Measurements from ENCODE around the gene AFP.
"Not testable (repeated sequence)": the region's sequence is repeated elsewhere in the genome, so short reads cannot be mapped to it uniquely, and the experiment has no call there.

AFP gene

DNA sequence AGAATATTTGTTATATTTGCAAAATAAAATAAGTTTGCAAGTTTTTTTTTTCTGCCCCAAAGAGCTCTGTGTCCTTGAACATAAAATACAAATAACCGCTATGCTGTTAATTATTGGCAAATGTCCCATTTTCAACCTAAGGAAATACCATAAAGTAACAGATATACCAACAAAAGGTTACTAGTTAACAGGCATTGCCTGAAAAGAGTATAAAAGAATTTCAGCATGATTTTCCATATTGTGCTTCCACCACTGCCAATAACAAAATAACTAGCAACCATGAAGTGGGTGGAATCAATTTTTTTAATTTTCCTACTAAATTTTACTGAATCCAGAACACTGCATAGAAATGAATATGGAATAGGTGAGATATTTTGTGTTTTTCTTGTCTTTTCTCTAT, at the start of gene AFP:
Gene AFP (plus strand): TSS at position 238 of the 400 bp plus-strand sequence. CDS start 42 bp downstream, at position 280.
- H3K36me3 ChIP-seq (ENCODE audit: control insufficient read depth, insufficient read depth, low read length) = no peaks in the 10 kb centered on the region
- no peak within 1 kb of the TSS for H3K4me3 ChIP-seq (ENCODE audit: low read depth, low read length)
- H3K9ac ChIP-seq (ENCODE audit: low read depth, low read length) = no peak within 1 kb of the TSS
- no peaks in the 10 kb centered on the region for H3K4me1 ChIP-seq (ENCODE audit: control insufficient read depth, insufficient read depth, low read length)
- H3K27me3 ChIP-seq (ENCODE audit: control insufficient read depth, insufficient read depth, low read length) = no peaks in the 10 kb centered on the region
- H3K9me3 ChIP-seq (ENCODE audit: control insufficient read depth, insufficient read depth, low read length) = no peaks in the 10 kb centered on the region

- no peaks in the 10 kb centered on the region for H3K27me3 ChIP-seq (ENCODE audit: control insufficient read depth, insufficient read depth, low read length)
- H3K4me3 ChIP-seq (ENCODE audit: low read depth, low read length) = no peak overlapping the region
- H3K4me1 ChIP-seq (ENCODE audit: control insufficient read depth, insufficient read depth, low read length) = no peaks in the 10 kb centered on the region
- H3K36me3 ChIP-seq (ENCODE audit: control insufficient read depth, insufficient read depth, low read length) = no peaks in the 10 kb centered on the region
- H3K9ac ChIP-seq (ENCODE audit: low read depth, low read length) = no peak overlapping the region
- H3K9me3 ChIP-seq (ENCODE audit: control insufficient read depth, insufficient read depth, low read length) = no peaks in the 10 kb centered on the region
Measured at GRCh38 chr4:73387552-73387951, 48.5 kb upstream of the AFP start.

GRCh38 chr4:73388887-73389286, 47.1 kb upstream of the AFP start:
- Histone ChIP-seq H3K27me3 (ENCODE audit: control insufficient read depth, insufficient read depth, low read length) (no peaks in the 10 kb centered on the region), H3K9me3 (ENCODE audit: control insufficient read depth, insufficient read depth, low read length) (no peaks in the 10 kb centered on the region), H3K4me3 (ENCODE audit: low read depth, low read length) (no peak overlapping the region), H3K9ac (ENCODE audit: low read depth, low read length) (no peak overlapping the region), H3K36me3 (ENCODE audit: control insufficient read depth, insufficient read depth, low read length) (no peaks in the 10 kb centered on the region), H3K4me1 (ENCODE audit: control insufficient read depth, insufficient read depth, low read length) (no peaks in the 10 kb centered on the region)

DNA sequence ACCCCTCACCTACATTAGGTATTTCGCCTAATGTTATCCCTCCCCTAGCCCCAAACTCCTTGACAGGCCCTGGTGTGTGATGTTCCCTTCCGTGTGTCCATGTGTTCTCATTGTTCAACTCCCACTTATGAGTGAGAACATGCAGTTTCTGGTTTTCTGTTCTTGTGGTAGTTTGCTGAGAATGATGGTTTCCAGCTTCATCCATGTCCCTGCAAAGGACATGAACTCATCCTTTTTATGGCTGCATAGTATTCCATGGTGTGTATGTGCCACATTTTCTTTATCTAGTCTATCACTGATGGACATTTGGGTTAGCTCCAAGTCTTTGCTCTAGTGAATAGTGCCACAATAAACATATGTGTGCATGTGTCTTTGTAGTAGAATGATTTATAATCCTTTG, 46.4 kb upstream of the AFP start:
- not testable (repeated sequence) for H3K9ac ChIP-seq (ENCODE audit: low read depth, low read length); H3K4me3 ChIP-seq (ENCODE audit: low read depth, low read length)

GRCh38 chr4:73391774-73392173, 44.2 kb upstream of the AFP start:
- H3K27me3 ChIP-seq (ENCODE audit: control insufficient read depth, insufficient read depth, low read length) = no peaks in the 10 kb centered on the region
- no peaks in the 10 kb centered on the region for H3K9me3 ChIP-seq (ENCODE audit: control insufficient read depth, insufficient read depth, low read length)
- no peak overlapping the region for H3K9ac ChIP-seq (ENCODE audit: low read depth, low read length)
- no peaks in the 10 kb centered on the region for H3K36me3 ChIP-seq (ENCODE audit: control insufficient read depth, insufficient read depth, low read length)
- no peaks in the 10 kb centered on the region for H3K4me1 ChIP-seq (ENCODE audit: control insufficient read depth, insufficient read depth, low read length)
- no peak overlapping the region for H3K4me3 ChIP-seq (ENCODE audit: low read depth, low read length)

More for the DNA sequence above, 46.4 kb upstream of the AFP start:
- not testable (repeated sequence) for H3K27me3 ChIP-seq (ENCODE audit: control insufficient read depth, insufficient read depth, low read length); H3K4me1 ChIP-seq (ENCODE audit: control insufficient read depth, insufficient read depth, low read length); H3K36me3 ChIP-seq (ENCODE audit: control insufficient read depth, insufficient read depth, low read length); H3K9me3 ChIP-seq (ENCODE audit: control insufficient read depth, insufficient read depth, low read length)

- Histone ChIP-seq H3K27me3 (ENCODE audit: control insufficient read depth, insufficient read depth, low read length) (no peaks in the 10 kb centered on the region), H3K9ac (ENCODE audit: low read depth, low read length) (no peak overlapping the region), H3K9me3 (ENCODE audit: control insufficient read depth, insufficient read depth, low read length) (no peaks in the 10 kb centered on the region), H3K4me3 (ENCODE audit: low read depth, low read length) (no peak overlapping the region), H3K36me3 (ENCODE audit: control insufficient read depth, insufficient read depth, low read length) (no peaks in the 10 kb centered on the region), H3K4me1 (ENCODE audit: control insufficient read depth, insufficient read depth, low read length) (no peaks in the 10 kb centered on the region)
Measured at GRCh38 chr4:73392936-73393335, 43.1 kb upstream of the AFP start.

DNA sequence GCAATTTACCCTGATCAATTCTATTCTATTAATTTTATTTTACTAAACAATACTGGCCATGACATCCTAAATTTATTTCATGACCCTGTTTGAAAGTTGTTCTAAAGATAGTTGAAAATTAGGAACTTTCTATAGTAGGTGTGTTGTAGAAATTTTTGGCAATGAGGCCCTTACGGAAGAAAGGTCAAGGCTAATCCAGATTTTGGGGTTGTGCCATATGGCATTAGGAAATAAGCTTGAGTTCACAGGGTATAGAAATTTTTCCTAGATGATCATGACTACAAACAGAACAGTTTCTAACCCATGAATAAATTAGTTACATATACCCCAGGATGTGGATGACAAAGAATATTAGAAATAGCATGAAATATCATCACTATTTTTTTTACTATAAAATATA, 39.7 kb upstream of the AFP start:
- Histone ChIP-seq H3K36me3 (ENCODE audit: control insufficient read depth, insufficient read depth, low read length) (no peaks in the 10 kb centered on the region), H3K4me1 (ENCODE audit: control insufficient read depth, insufficient read depth, low read length) (no peaks in the 10 kb centered on the region)

DNA sequence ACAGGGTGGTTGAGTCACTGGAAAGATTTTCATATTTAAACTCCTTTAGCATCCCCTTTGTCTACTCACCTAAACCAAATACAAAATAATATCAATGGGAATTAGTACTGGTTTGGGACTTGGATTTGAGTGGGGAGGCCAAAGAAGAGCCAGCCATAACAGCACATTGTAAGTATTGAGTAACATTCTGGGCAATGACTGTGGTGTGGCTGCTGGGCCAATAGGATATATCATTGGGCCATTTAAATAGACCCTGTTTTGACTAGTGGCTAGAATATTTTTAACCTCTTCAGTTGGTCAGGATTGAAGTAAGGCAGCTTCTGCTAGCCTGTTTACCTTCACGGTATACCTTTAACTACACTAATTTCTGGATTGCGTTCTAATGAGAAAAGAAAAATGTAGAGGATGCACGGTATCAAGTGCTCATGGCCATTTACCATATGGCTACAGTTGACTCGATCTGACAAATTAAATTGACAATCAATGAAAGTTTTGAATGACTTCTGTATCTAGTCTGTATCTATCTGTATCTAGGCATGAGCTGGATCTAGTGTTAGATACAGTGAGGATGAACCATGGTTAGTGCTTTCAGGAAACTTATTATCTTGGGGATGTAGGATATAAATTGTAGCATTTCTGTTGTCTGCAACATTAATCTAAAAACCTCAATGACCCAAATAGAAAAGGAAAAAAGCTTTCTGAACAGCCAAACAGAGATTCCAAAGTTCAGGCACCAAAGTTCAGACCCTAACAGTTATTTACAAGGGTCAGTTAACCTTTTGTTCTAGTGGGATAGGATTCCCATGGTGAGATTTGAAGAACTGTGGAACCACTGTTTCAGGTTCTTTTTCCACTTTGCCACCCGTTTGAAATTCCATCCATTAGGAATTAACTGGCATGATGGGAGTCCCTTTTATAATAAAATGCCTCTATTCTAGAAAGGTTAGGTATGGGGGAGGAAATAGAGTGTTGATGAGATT, 38.7 kb upstream of the AFP start:
- no peaks in the 10 kb centered on the region for H3K36me3 ChIP-seq (ENCODE audit: control insufficient read depth, insufficient read depth, low read length)
- H3K27me3 ChIP-seq (ENCODE audit: control insufficient read depth, insufficient read depth, low read length) = no peaks in the 10 kb centered on the region
- no peaks in the 10 kb centered on the region for H3K4me1 ChIP-seq (ENCODE audit: control insufficient read depth, insufficient read depth, low read length)
- no peak overlapping the region for H3K4me3 ChIP-seq (ENCODE audit: low read depth, low read length)
- no peaks in the 10 kb centered on the region for H3K9me3 ChIP-seq (ENCODE audit: control insufficient read depth, insufficient read depth, low read length)
- no peak overlapping the region for H3K9ac ChIP-seq (ENCODE audit: low read depth, low read length)

More for the DNA sequence above, 39.7 kb upstream of the AFP start:
- Histone ChIP-seq H3K9me3 (ENCODE audit: control insufficient read depth, insufficient read depth, low read length) (no peaks in the 10 kb centered on the region), H3K27me3 (ENCODE audit: control insufficient read depth, insufficient read depth, low read length) (no peaks in the 10 kb centered on the region), H3K4me3 (ENCODE audit: low read depth, low read length) (no peak overlapping the region), H3K9ac (ENCODE audit: low read depth, low read length) (no peak overlapping the region)

- Histone ChIP-seq H3K9ac (ENCODE audit: low read depth, low read length) (no peak overlapping the region), H3K9me3 (ENCODE audit: control insufficient read depth, insufficient read depth, low read length) (no peaks in the 10 kb centered on the region), H3K4me3 (ENCODE audit: low read depth, low read length) (no peak overlapping the region), H3K4me1 (ENCODE audit: control insufficient read depth, insufficient read depth, low read length) (no peaks in the 10 kb centered on the region), H3K36me3 (ENCODE audit: control insufficient read depth, insufficient read depth, low read length) (no peaks in the 10 kb centered on the region), H3K27me3 (ENCODE audit: control insufficient read depth, insufficient read depth, low read length) (no peaks in the 10 kb centered on the region)
Measured at GRCh38 chr4:73401412-73401811, 34.6 kb upstream of the AFP start.

GRCh38 chr4:73404042-73404441, 32.0 kb upstream of the AFP start, which contains the start of gene ALB:
ALB (plus strand) TSS chr4:73404287; CDS start chr4:73404328, 41 bp downstream.
- H3K36me3 ChIP-seq (ENCODE audit: control insufficient read depth, insufficient read depth, low read length) = no peaks in the 10 kb centered on the region
- no peak within 1 kb of the TSS for H3K9ac ChIP-seq (ENCODE audit: low read depth, low read length)
- H3K4me3 ChIP-seq (ENCODE audit: low read depth, low read length) = no peak within 1 kb of the TSS
- H3K27me3 ChIP-seq (ENCODE audit: control insufficient read depth, insufficient read depth, low read length) = no peaks in the 10 kb centered on the region
- no peaks in the 10 kb centered on the region for H3K4me1 ChIP-seq (ENCODE audit: control insufficient read depth, insufficient read depth, low read length)
- H3K9me3 ChIP-seq (ENCODE audit: control insufficient read depth, insufficient read depth, low read length) = no peaks in the 10 kb centered on the region

DNA sequence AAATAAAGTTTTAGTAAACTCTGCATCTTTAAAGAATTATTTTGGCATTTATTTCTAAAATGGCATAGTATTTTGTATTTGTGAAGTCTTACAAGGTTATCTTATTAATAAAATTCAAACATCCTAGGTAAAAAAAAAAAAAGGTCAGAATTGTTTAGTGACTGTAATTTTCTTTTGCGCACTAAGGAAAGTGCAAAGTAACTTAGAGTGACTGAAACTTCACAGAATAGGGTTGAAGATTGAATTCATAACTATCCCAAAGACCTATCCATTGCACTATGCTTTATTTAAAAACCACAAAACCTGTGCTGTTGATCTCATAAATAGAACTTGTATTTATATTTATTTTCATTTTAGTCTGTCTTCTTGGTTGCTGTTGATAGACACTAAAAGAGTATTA, 31.6 kb upstream of the AFP start:
- Histone ChIP-seq H3K9me3 (ENCODE audit: control insufficient read depth, insufficient read depth, low read length) (no peaks in the 10 kb centered on the region), H3K4me1 (ENCODE audit: control insufficient read depth, insufficient read depth, low read length) (no peaks in the 10 kb centered on the region), H3K27me3 (ENCODE audit: control insufficient read depth, insufficient read depth, low read length) (no peaks in the 10 kb centered on the region), H3K9ac (ENCODE audit: low read depth, low read length) (no peak overlapping the region), H3K36me3 (ENCODE audit: control insufficient read depth, insufficient read depth, low read length) (no peaks in the 10 kb centered on the region), H3K4me3 (ENCODE audit: low read depth, low read length) (no peak overlapping the region)

DNA sequence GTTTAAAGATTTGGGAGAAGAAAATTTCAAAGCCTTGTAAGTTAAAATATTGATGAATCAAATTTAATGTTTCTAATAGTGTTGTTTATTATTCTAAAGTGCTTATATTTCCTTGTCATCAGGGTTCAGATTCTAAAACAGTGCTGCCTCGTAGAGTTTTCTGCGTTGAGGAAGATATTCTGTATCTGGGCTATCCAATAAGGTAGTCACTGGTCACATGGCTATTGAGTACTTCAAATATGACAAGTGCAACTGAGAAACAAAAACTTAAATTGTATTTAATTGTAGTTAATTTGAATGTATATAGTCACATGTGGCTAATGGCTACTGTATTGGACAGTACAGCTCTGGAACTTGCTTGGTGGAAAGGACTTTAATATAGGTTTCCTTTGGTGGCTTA, 30.9 kb upstream of the AFP start:
- Histone ChIP-seq H3K36me3 (ENCODE audit: control insufficient read depth, insufficient read depth, low read length) (no peaks in the 10 kb centered on the region), H3K27me3 (ENCODE audit: control insufficient read depth, insufficient read depth, low read length) (no peaks in the 10 kb centered on the region), H3K9me3 (ENCODE audit: control insufficient read depth, insufficient read depth, low read length) (no peaks in the 10 kb centered on the region), H3K4me3 (ENCODE audit: low read depth, low read length) (no peak overlapping the region), H3K4me1 (ENCODE audit: control insufficient read depth, insufficient read depth, low read length) (no peaks in the 10 kb centered on the region), H3K9ac (ENCODE audit: low read depth, low read length) (no peak overlapping the region)
